ENCODE measurements around the gene CSTPP1. TPM values are rescaled to one million over a fixed set of nuclear protein-coding genes. Genes with fewer than 3 reads are reported as not detected.

CSTPP1 gene
- total and polyA plus RNA-seq, 2 of the 4 experiments (the other 2 are of a cell fraction): 22.0 to 35.7 TPM

- Histone ChIP-seq H2BK5ac (ENCODE audit: low read depth, low read length, poor library complexity, severe bottlenecking) (no peak overlapping the region), H3K9me3 (ENCODE audit: control insufficient read depth, insufficient read depth, low read length) (no peaks in the 10 kb centered on the region), H2BK20ac (ENCODE audit: low read depth, low read length) (no peak overlapping the region), H2BK120ac (ENCODE audit: low read depth, low read length) (no peak overlapping the region), H3K9me1 (ENCODE audit: insufficient read depth, low read length) (no peaks in the 10 kb centered on the region), H3K14ac (replicated peaks; ENCODE audit: low read depth, low read length) (no peak overlapping the region), H3K56ac (ENCODE audit: extremely low read depth, insufficient read depth, low read length) (no peak overlapping the region), H2BK15ac (ENCODE audit: low read depth, low read length) (no peak overlapping the region), H3K23ac (ENCODE audit: low read depth, low read length) (no peak overlapping the region), H3K4me3 (ENCODE audit: insufficient read depth, low read depth, low read length) (no peak overlapping the region), H3K36me3 (ENCODE audit: control insufficient read depth, insufficient read depth, low read length) (no peaks in the 10 kb centered on the region), H2AK5ac (ENCODE audit: low read depth, low read length) (no peak overlapping the region), H2AFZ (replicated peaks; ENCODE audit: low read length, poor library complexity) (no peak overlapping the region), H3K4me2 (ENCODE audit: low read depth, low read length) (no peak overlapping the region), H3K9ac (ENCODE audit: low read depth, low read length) (no peak overlapping the region), H3K27ac (ENCODE audit: insufficient read depth, low read length) (no peak overlapping the region), H4K8ac (ENCODE audit: low read depth in 2 of 2, low read length in 2 of 2) (no peak overlapping the region), H2AK9ac (replicated peaks; ENCODE audit: low read depth, low read length, poor library complexity) (no peak overlapping the region), H4K91ac (ENCODE audit: insufficient read depth, low read depth, low read length) (no peak overlapping the region), H3K18ac (ENCODE audit: low read depth, low read length) (no peak overlapping the region), H3K4ac (ENCODE audit: low read depth, low read length) (no peak overlapping the region), H4K5ac (ENCODE audit: low read depth, low read length) (no peak overlapping the region), H3K27me3 (ENCODE audit: control insufficient read depth, insufficient read depth, low read length) (no peaks in the 10 kb centered on the region), H4K20me1 (ENCODE audit: insufficient read depth, low read length) (no peaks in the 10 kb centered on the region), H3K4me1 (ENCODE audit: control insufficient read depth, insufficient read depth, low read length) (no peaks in the 10 kb centered on the region), H3K79me1 (ENCODE audit: low read depth in 1 of 2, low read length in 2 of 2) (peaks cover 0 to 4% of the 10 kb centered on the region in 2 experiments; a peak in 1 of 4 replicates)
- ChIA-PET POLR2A (ENCODE audit: unreplicated experiment) (no interaction called here), CTCF (no interaction called here)
- no peak for DNase-seq
- no TSS peak for BruUV-seq (replicated peaks)
- WGBS, 2 experiments (ENCODE audit: extremely low coverage in 2 of 2, insufficient read length in 1 of 2): no CpG with 5 or more reads among the region's 6 CpGs
- TF ChIP-seq MAFK (IDR thresholded peaks at IDR 0.05; ENCODE audit: low read depth, low read length): peak; percentile 55
- TF ChIP-seq MAZ (IDR thresholded peaks at IDR 0.05; ENCODE audit: borderline replicate concordance, low read depth, low read length): no peak
- TF ChIP-seq NFE2L2 (IDR thresholded peaks at IDR 0.05; ENCODE audit: low read depth, low read length): no peak
- TF ChIP-seq RFX5 (IDR thresholded peaks at IDR 0.05; ENCODE audit: low read depth, low read length): no peak
- TF ChIP-seq POLR2A (IDR thresholded peaks at IDR 0.05; ENCODE audit: low read depth, low read length): no peak
- ATAC-seq (ENCODE audit: low read depth): no peak
- in situ Hi-C loops (cut with MboI; ENCODE audit: low sequenced_read_pairs) (no loop called here), intact Hi-C loops (cut with micrococcal nuclease) (no loop called here), dilution Hi-C loops (cut with HindIII; ENCODE audit: low sequenced_read_pairs, unreplicated experiment) (no loop called here)
Observed at GRCh38 chr11:47044119-47044518, 107.6 kb downstream of the CSTPP1 start.
